SK-N-SH (cell line): ENCODE data around the gene PIP5K1B.

ENCODE experiments used
- CTCF ChIP-seq: fragments of 200-600 bp; sonication (generic); IDR thresholded peaks from 2 replicates; pipeline ENCODE4 v1.6.1; 2017; ENCODE audit warnings: antibody characterized with exemption, mild to moderate bottlenecking, moderate library complexity
- MAX ChIP-seq: IDR thresholded peaks from 2 replicates; pipeline ENCODE4 v1.4.0; 2012; ENCODE audit warnings: low read depth
- MXI1 ChIP-seq: IDR thresholded peaks from 2 replicates; pipeline ENCODE4 v1.6.1; 2012; ENCODE audit warnings: mild to moderate bottlenecking, low read depth, low read length, improper control_type of control experiment
- NRF1 ChIP-seq: IDR thresholded peaks from 2 replicates; pipeline ENCODE4 v1.6.1; 2012; ENCODE audit warnings: low read depth, mild to moderate bottlenecking, low read length
- POLR2AphosphoS5 ChIP-seq: IDR thresholded peaks from 2 replicates; pipeline ENCODE4 v1.6.1; 2012; ENCODE audit warnings: low read depth, low read length
- RXRA ChIP-seq: IDR thresholded peaks from 2 replicates; pipeline ENCODE4 v1.4.0; 2012; ENCODE audit warnings: low read depth, mild to moderate bottlenecking, borderline replicate concordance
- SIN3A ChIP-seq: IDR thresholded peaks from 2 replicates; pipeline ENCODE4 v1.6.1; 2012; ENCODE audit warnings: low read depth, mild to moderate bottlenecking, low read length, moderate library complexity, borderline replicate concordance
- TAF1 ChIP-seq: IDR thresholded peaks from 2 replicates; pipeline ENCODE4 v1.6.1; 2012; ENCODE audit warnings: low read depth, mild to moderate bottlenecking, low read length, moderate library complexity, borderline replicate concordance

GRCh38 chr9:68709291-68710110, 4.5 kb downstream of the PIP5K1B start:
- no peak for TF ChIP-seq CTCF
- TF ChIP-seq MXI1 = no peak
- TF ChIP-seq TAF1 = no peak
- no peak for TF ChIP-seq POLR2AphosphoS5
- no peak for TF ChIP-seq RXRA
- TF ChIP-seq MAX = no peak
- no peak for TF ChIP-seq NRF1
- no peak for TF ChIP-seq SIN3A
